Mesendoderm (in vitro differentiated cells): Measurements from ENCODE around the gene ST6GALNAC6.
A peak's percentile ranks its signal among the peaks of the same experiment; 100 is the strongest.

Experiments
- DNase-seq: peaks from one replicate; pipeline ENCODE4 v3.0.0; 2013
- H2AK5ac ChIP-seq: 2 replicates; pipeline ENCODE4 v1.6.1; 2013; ENCODE audit warnings: low read length, inconsistent platforms
- H2BK120ac ChIP-seq: 2 replicates; pipeline ENCODE4 v1.6.1; 2013; ENCODE audit warnings: low read depth, mild to moderate bottlenecking, low read length, moderate library complexity, mixed read lengths
- H2BK15ac ChIP-seq: replicated peaks from 2 replicates; pipeline ENCODE4 v1.6.1; 2013; ENCODE audit warnings: low read depth, mild to moderate bottlenecking, moderate library complexity
- H2BK5ac ChIP-seq: 2 replicates; pipeline ENCODE4 v1.6.1; 2013; ENCODE audit warnings: low read length, inconsistent platforms
- H3K18ac ChIP-seq: 2 replicates; pipeline ENCODE4 v1.6.1; 2013; ENCODE audit warnings: mild to moderate bottlenecking, low read length, mixed read lengths
- H3K23ac ChIP-seq: one replicate; pipeline ENCODE4 v1.6.1; 2013; ENCODE audit warnings: low read length
- H3K27ac ChIP-seq: 2 replicates; pipeline ENCODE4 v1.5.1; 2013; ENCODE audit warnings: low read depth, mild to moderate bottlenecking, inconsistent platforms, low read length, moderate library complexity
- H3K27me3 ChIP-seq: 2 replicates; pipeline ENCODE4 v1.6.1; 2013; ENCODE audit warnings: low read length, control low read depth, mild to moderate bottlenecking, inconsistent platforms; ENCODE audit not compliant: insufficient read depth, poor library complexity
- H3K36me3 ChIP-seq: 2 replicates; pipeline ENCODE4 v1.6.1; 2013; ENCODE audit warnings: low read length, inconsistent platforms; ENCODE audit not compliant: control insufficient read depth, insufficient read depth
- H3K4ac ChIP-seq: one replicate; pipeline ENCODE4 v1.6.1; 2013; ENCODE audit warnings: low read depth, mild to moderate bottlenecking, low read length, moderate library complexity
- H3K4me1 ChIP-seq: 2 replicates; pipeline ENCODE4 v1.6.1; 2013; ENCODE audit warnings: low read depth, low read length, inconsistent platforms; ENCODE audit not compliant: control insufficient read depth
- H3K4me2 ChIP-seq: 2 replicates; pipeline ENCODE4 v1.6.1; 2013; ENCODE audit warnings: low read length
- H3K4me3 ChIP-seq: 2 replicates; pipeline ENCODE4 v1.5.1; 2013; ENCODE audit warnings: mild to moderate bottlenecking, low read length
- H3K56ac ChIP-seq: one replicate; pipeline ENCODE4 v1.6.1; 2013; ENCODE audit warnings: low read length
- H3K79me1 ChIP-seq: 2 replicates; pipeline ENCODE4 v1.6.1; 2013; ENCODE audit warnings: low read length, inconsistent platforms
- H3K79me2 ChIP-seq: 2 replicates; pipeline ENCODE4 v1.6.1; 2013; ENCODE audit warnings: mild to moderate bottlenecking, low read length; ENCODE audit not compliant: control insufficient read depth, insufficient read depth
- H3K9ac ChIP-seq: 2 replicates; pipeline ENCODE4 v1.6.1; 2013; ENCODE audit warnings: low read length, inconsistent platforms
- H4K5ac ChIP-seq: one replicate; pipeline ENCODE4 v1.6.1; 2013; ENCODE audit warnings: low read length
- H4K8ac ChIP-seq: one replicate; pipeline ENCODE4 v1.6.1; 2013; ENCODE audit warnings: low read depth, mild to moderate bottlenecking, control low read depth, low read length, moderate library complexity
- WGBS: extraction: QIAGEN DNeasy Blood & Tissue Kit; methylation state at CpG from one replicate; pipeline ENCODE4 v1.1.7; 2013; ENCODE audit warnings: low lambda C conversion rate, missing lambda C conversion rate; ENCODE audit not compliant: insufficient coverage; ENCODE audit errors: extremely low coverage; 5-methylcytosine and 5-hydroxymethylcytosine counted together

Gene ST6GALNAC6

GRCh38 chr9:127930231-127931091 lies 31.1 kb upstream of the ST6GALNAC6 start, which contains the start of gene PIP5KL1:
Gene PIP5KL1 (minus strand): TSS chr9:127930777. CDS start chr9:127930752, 25 bp downstream.
- Histone ChIP-seq H4K5ac (no peak within 1 kb of the TSS), H3K56ac (peak within 1 kb of the TSS; percentile 67), H3K18ac (no peak within 1 kb of the TSS), H4K8ac (no peak within 1 kb of the TSS), H3K27ac (no peak within 1 kb of the TSS), H3K4ac (no peak within 1 kb of the TSS), H3K79me2 (no peaks in the 10 kb centered on the region), H3K4me3 (peak within 1 kb of the TSS; percentile 46), H2BK120ac (no peak within 1 kb of the TSS), H2BK5ac (no peak within 1 kb of the TSS), H3K27me3 (no peaks in the 10 kb centered on the region), H3K23ac (no peak within 1 kb of the TSS), H3K9ac (peak within 1 kb of the TSS; percentile 62), H3K4me2 (peak within 1 kb of the TSS; percentile 60), H2AK5ac (no peak within 1 kb of the TSS), H3K4me1 (peaks cover 9% of the 10 kb centered on the region), H3K79me1 (peaks cover 2% of the 10 kb centered on the region), H2BK15ac (no peak within 1 kb of the TSS), H3K36me3 (no peaks in the 10 kb centered on the region)
- WGBS: no CpG with 5 or more reads among the region's 70 CpGs
- peak; percentile 92 for DNase-seq

- Histone ChIP-seq H3K9ac (no peak overlapping the region), H3K27ac (no peak overlapping the region), H4K8ac (no peak overlapping the region), H3K4me1 (peaks cover 9% of the 10 kb centered on the region), H3K4me3 (no peak overlapping the region), H3K79me1 (no peaks in the 10 kb centered on the region), H3K18ac (no peak overlapping the region), H3K23ac (no peak overlapping the region), H3K27me3 (no peaks in the 10 kb centered on the region), H3K36me3 (no peaks in the 10 kb centered on the region), H2AK5ac (no peak overlapping the region), H2BK15ac (no peak overlapping the region), H3K4me2 (no peak overlapping the region), H3K56ac (no peak overlapping the region), H2BK5ac (no peak overlapping the region), H3K79me2 (no peaks in the 10 kb centered on the region), H4K5ac (no peak overlapping the region), H2BK120ac (no peak overlapping the region), H3K4ac (no peak overlapping the region)
- DNase-seq: no peak
- WGBS: no CpG with 5 or more reads among the region's 10 CpGs
These were observed 30.2 kb upstream of the ST6GALNAC6 start for GRCh38 chr9:127929625-127929979.

DNA sequence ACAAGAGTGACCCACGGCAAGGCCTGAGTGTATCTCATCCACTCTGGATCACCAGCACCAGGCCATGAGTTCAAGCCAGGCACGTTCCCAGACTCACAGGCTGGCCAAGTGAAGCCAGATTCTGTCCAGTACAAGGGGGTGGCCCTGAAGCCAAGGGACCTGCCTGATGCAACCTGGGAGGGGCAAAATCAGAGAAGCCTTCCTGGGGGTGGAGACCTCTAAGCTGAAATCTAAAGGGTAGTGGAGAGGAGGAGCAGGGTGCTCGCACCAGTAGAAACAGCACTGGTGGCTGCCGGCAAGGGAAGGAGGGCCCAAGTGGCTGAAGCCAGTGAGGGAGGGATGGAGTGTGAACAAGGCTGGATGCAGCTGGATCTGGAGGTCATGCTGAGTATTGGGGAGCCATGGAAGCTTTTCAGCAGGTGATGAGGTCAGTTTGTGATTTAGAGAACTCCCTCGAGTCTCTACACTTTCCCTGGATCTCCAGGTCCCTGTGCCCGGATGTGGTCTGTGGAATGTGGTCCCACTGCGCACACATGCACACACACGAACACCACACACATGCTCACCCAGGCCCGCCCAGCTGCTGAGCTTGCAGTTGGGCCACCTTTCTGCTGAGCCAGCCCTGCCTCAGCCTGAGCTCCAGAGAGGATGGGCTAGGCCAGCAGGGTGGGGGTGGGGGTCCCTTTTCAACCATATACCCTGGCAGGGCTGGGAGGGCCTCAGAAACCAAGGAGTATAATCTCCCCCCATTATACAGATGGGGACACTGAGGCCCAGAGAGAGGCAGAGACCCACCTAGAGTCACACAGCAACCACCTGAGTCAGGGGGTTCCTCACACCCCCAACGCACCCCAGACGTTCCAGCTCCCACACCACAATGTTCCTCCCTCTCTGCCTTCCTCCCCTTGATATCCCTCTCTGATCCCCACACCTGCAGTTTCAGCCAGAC lies 29.5 kb upstream of the ST6GALNAC6 start:
- no peak overlapping the region for H2AK5ac ChIP-seq
- DNase-seq: no peak

GRCh38 chr9:127927988-127928675 lies 28.7 kb upstream of the ST6GALNAC6 start:
- H3K79me1 ChIP-seq: no peaks in the 10 kb centered on the region
- H2BK15ac ChIP-seq: no peak overlapping the region
- peak overlapping the region; percentile 67 for H3K56ac ChIP-seq
- H2BK5ac ChIP-seq: no peak overlapping the region
- WGBS: no CpG with 5 or more reads among the region's 24 CpGs
- peak; percentile 56 for DNase-seq
- H3K27ac ChIP-seq: no peak overlapping the region
- peaks cover 9% of the 10 kb centered on the region for H3K4me1 ChIP-seq
- peak overlapping the region; percentile 32 for H3K9ac ChIP-seq
- H3K27me3 ChIP-seq: no peaks in the 10 kb centered on the region
- no peak overlapping the region for H3K4me3 ChIP-seq
- H3K4me2 ChIP-seq: peak overlapping the region; percentile 86
- peak overlapping the region; percentile 66 for H3K23ac ChIP-seq
- H2BK120ac ChIP-seq: no peak overlapping the region
- H4K5ac ChIP-seq: no peak overlapping the region
- H2AK5ac ChIP-seq: no peak overlapping the region
- no peaks in the 10 kb centered on the region for H3K36me3 ChIP-seq
- no peak overlapping the region for H3K18ac ChIP-seq
- no peaks in the 10 kb centered on the region for H3K79me2 ChIP-seq
- no peak overlapping the region for H3K4ac ChIP-seq
- no peak overlapping the region for H4K8ac ChIP-seq

More for the DNA sequence above, 29.5 kb upstream of the ST6GALNAC6 start:
- Histone ChIP-seq H3K56ac (peak overlapping the region; percentile 67), H2BK5ac (no peak overlapping the region), H3K9ac (no peak overlapping the region), H4K8ac (no peak overlapping the region), H3K79me1 (no peaks in the 10 kb centered on the region), H4K5ac (no peak overlapping the region), H2BK15ac (no peak overlapping the region), H3K4me1 (peaks cover 9% of the 10 kb centered on the region), H3K27me3 (no peaks in the 10 kb centered on the region), H3K4ac (no peak overlapping the region), H3K79me2 (no peaks in the 10 kb centered on the region), H3K27ac (no peak overlapping the region), H3K18ac (no peak overlapping the region), H2BK120ac (no peak overlapping the region), H3K4me3 (no peak overlapping the region), H3K23ac (no peak overlapping the region), H3K36me3 (no peaks in the 10 kb centered on the region), H3K4me2 (no peak overlapping the region)
- WGBS: no CpG with 5 or more reads among the region's 11 CpGs

DNA sequence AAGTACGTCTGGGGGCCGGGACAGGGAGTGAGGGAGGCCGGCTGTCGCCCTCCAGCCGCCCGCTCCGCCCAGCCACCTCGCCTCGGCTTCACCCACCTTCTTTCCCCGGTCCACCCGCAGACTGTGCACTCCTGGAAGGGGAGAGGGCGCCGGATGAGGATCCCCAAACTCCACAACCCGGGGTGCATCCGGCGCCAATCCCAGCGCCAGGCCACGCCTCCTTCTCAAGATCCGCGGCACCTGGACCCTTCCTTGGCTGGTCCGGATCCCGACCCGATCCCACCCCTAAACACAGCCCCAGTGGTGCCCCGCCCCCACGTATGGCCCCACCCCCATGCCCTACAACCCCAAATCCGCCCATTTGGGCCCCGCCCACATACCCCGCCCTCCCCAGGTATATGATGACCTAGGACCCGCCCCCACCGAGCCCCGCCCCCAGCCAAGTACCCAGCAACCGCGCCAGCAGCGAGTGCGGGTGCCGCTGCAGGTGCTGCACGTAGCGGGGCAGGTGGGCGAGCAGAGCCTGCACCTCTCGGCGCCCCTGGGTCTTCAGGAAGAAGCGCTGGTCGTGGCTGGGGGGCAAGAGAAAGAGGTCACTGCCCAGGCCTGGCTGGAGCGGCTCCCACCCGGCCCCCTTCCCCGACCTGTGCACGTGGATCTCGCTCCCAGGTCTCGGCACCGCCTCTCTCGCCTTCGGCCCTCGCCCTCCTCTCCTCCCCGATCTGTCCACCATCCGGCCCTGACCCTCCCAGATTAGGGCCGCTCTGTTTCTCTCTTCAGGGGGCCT lies 28.0 kb upstream of the ST6GALNAC6 start:
- no peaks in the 10 kb centered on the region for H3K36me3 ChIP-seq
- H2BK15ac ChIP-seq: no peak overlapping the region
- no peaks in the 10 kb centered on the region for H3K27me3 ChIP-seq
- no peak overlapping the region for H4K5ac ChIP-seq
- H2BK5ac ChIP-seq: no peak overlapping the region
- peak overlapping the region; percentile 67 for H3K56ac ChIP-seq
- peak overlapping the region; percentile 60 for H3K4me3 ChIP-seq
- no CpG with 5 or more reads among the region's 56 CpGs for WGBS
- H3K23ac ChIP-seq: no peak overlapping the region
- H3K4me1 ChIP-seq: peaks cover 9% of the 10 kb centered on the region
- H3K18ac ChIP-seq: no peak overlapping the region
- H3K79me2 ChIP-seq: no peaks in the 10 kb centered on the region
- no peak overlapping the region for H3K4ac ChIP-seq
- peak overlapping the region; percentile 86 for H3K4me2 ChIP-seq
- no peak overlapping the region for H3K27ac ChIP-seq
- no peak overlapping the region for H2BK120ac ChIP-seq
- H3K9ac ChIP-seq: peak overlapping the region; percentile 71
- H3K79me1 ChIP-seq: no peaks in the 10 kb centered on the region
- no peak overlapping the region for H2AK5ac ChIP-seq
- peak; percentile 91 for DNase-seq
- no peak overlapping the region for H4K8ac ChIP-seq
